ENCODE results near the gene NID1. TPM values are rescaled to one million over a fixed set of nuclear protein-coding genes. Genes with fewer than 3 reads are reported as not detected.

Gene NID1
- total and polyA plus RNA-seq, 2 donors (not counting 3 experiments of a cell fraction or from before 2014, with no cell fraction given): 87.0 to 109 TPM

- CTCF ChIA-PET: no interaction called here
- H3K4me1 ChIP-seq (ENCODE audit: control insufficient read depth, extremely low read depth, insufficient read depth, low read length): peaks cover 5% of the 10 kb centered on the region
- no TSS peak for BruUV-seq (replicated peaks)
- H3K27ac ChIP-seq (ENCODE audit: insufficient read depth, low read depth, low read length): no peak overlapping the region
- no peak overlapping the region for H3K9ac ChIP-seq (replicated peaks; ENCODE audit: extremely low read depth, insufficient read depth, low read length)
- H3K9me1 ChIP-seq (replicated peaks; ENCODE audit: control insufficient read depth, extremely low read depth, insufficient read depth, low read length): no peaks in the 10 kb centered on the region
- TF ChIP-seq GATA2 (IDR thresholded peaks at IDR 0.05; ENCODE audit: insufficient read depth, insufficient read length, low read depth, low read length): no peak
- TF ChIP-seq POLR2AphosphoS5 (IDR thresholded peaks at IDR 0.05; ENCODE audit: insufficient read depth, low read depth, low read length): no peak
- TF ChIP-seq POLR2A (IDR thresholded peaks at IDR 0.05; ENCODE audit: low read depth, low read length): no peak
- TF ChIP-seq, protein P1, sequence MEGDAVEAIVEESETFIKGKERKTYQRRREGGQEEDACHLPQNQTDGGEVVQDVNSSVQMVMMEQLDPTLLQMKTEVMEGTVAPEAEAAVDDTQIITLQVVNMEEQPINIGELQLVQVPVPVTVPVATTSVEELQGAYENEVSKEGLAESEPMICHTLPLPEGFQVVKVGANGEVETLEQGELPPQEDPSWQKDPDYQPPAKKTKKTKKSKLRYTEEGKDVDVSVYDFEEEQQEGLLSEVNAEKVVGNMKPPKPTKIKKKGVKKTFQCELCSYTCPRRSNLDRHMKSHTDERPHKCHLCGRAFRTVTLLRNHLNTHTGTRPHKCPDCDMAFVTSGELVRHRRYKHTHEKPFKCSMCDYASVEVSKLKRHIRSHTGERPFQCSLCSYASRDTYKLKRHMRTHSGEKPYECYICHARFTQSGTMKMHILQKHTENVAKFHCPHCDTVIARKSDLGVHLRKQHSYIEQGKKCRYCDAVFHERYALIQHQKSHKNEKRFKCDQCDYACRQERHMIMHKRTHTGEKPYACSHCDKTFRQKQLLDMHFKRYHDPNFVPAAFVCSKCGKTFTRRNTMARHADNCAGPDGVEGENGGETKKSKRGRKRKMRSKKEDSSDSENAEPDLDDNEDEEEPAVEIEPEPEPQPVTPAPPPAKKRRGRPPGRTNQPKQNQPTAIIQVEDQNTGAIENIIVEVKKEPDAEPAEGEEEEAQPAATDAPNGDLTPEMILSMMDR (IDR thresholded peaks at IDR 0.05; ENCODE audit: extremely low read depth in 1 of 2, insufficient read depth in 1 of 2, low read depth in 1 of 2, low read length in 2 of 2): no peak
- TF ChIP-seq EZH2 (IDR thresholded peaks at IDR 0.05; ENCODE audit: borderline replicate concordance, low read depth, low read length, severe bottlenecking): no peak
- no peak for TF ChIP-seq MYC (IDR thresholded peaks at IDR 0.05; ENCODE audit: low read depth, low read length)
- no peak for TF ChIP-seq FOS (IDR thresholded peaks at IDR 0.05; ENCODE audit: borderline replicate concordance, insufficient read depth, low read length)
- TF ChIP-seq, protein P2, sequence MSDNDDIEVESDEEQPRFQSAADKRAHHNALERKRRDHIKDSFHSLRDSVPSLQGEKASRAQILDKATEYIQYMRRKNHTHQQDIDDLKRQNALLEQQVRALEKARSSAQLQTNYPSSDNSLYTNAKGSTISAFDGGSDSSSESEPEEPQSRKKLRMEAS (IDR thresholded peaks at IDR 0.05; ENCODE audit: insufficient read depth, insufficient read length): no peak
- no peak for TF ChIP-seq JUN (IDR thresholded peaks at IDR 0.05; ENCODE audit: borderline replicate concordance, insufficient read depth, insufficient read length, low read depth)
- no peaks in the 10 kb centered on the region for H3K79me2 ChIP-seq (ENCODE audit: control insufficient read depth, insufficient read depth, low read length)
- no peak overlapping the region for H3K4me3 ChIP-seq (replicated peaks in 1 of 3; ENCODE audit: insufficient read depth in 1 of 3, low read depth in 1 of 3, low read length in 3 of 3)
- H3K27me3 ChIP-seq (ENCODE audit: control insufficient read depth in 2 of 2, insufficient read depth in 2 of 2, low read length in 2 of 2): no peaks in the 10 kb centered on the region
- intact Hi-C loops (cut with micrococcal nuclease): no loop called here
- H4K20me1 ChIP-seq (replicated peaks; ENCODE audit: control insufficient read depth, extremely low read depth, insufficient read depth, low read length): no peaks in the 10 kb centered on the region
- dilution Hi-C loops (cut with MboI; ENCODE audit: extremely low pct_ligation_motif_present, low sequenced_read_pairs): no loop called here
- POLR2A ChIA-PET: no interaction called here
- peaks cover 0 to 20% of the 10 kb centered on the region in 2 experiments for H3K36me3 ChIP-seq (ENCODE audit: control insufficient read depth in 2 of 2, extremely low read depth in 1 of 2, insufficient read depth in 2 of 2, low read length in 2 of 2)
- H3K4me2 ChIP-seq (ENCODE audit: insufficient read depth, low read length): no peak overlapping the region
- no peaks in the 10 kb centered on the region for H3K9me3 ChIP-seq (replicated peaks; ENCODE audit: control insufficient read depth, insufficient read depth, low read length)
- FAIRE-seq: no peak
- H2AFZ ChIP-seq (ENCODE audit: low read depth, low read length): no peak overlapping the region
- DNase-seq (ENCODE audit: low read depth, low spot score): no peak
These were observed 72.5 kb downstream of the NID1 start for GRCh38 chr1:235992346-235992745.

Measured in endothelial cell of umbilical vein (primary cell).